Liver (tissue), 9 donors: ENCODE measurements around the gene PLEKHA5. TPM values are rescaled to one million over a fixed set of nuclear protein-coding genes. Genes with fewer than 3 reads are reported as not detected.

ENCODE experiments used
- DNase-seq: peaks from one replicate; pipeline ENCODE4 v3.0.0-alpha.2; 2017; ENCODE audit warnings: low spot score
- H3K27ac ChIP-seq, 2 donors: one replicate each; pipeline ENCODE4 v1.7.0; 2013; ENCODE audit warnings: inconsistent platforms in 2 of 2, low read length in 2 of 2, control low read depth in 1 of 2, low read depth in 1 of 2, mild to moderate bottlenecking in 1 of 2
- H3K27me3 ChIP-seq, 4 donors: one replicate each; pipeline versions ENCODE4 v1.6.1 to v1.7.0; 2013; ENCODE audit warnings: low read length in 3 of 4, inconsistent platforms in 1 of 4, mild to moderate bottlenecking in 1 of 4, moderate library complexity in 1 of 4; ENCODE audit not compliant: control insufficient read depth in 4 of 4, insufficient read depth in 4 of 4
- H3K36me3 ChIP-seq, 4 donors: one replicate each; pipeline versions ENCODE4 v1.6.1 to v1.7.0; 2013; ENCODE audit warnings: low read length in 3 of 4, mild to moderate bottlenecking in 3 of 4, low read depth in 1 of 4, moderate library complexity in 1 of 4; ENCODE audit not compliant: control insufficient read depth in 4 of 4, insufficient read depth in 3 of 4
- H3K4me1 ChIP-seq, 4 donors: one replicate each; pipeline versions ENCODE4 v1.6.1 to v1.7.0; 2013; ENCODE audit warnings: low read length in 3 of 4, mild to moderate bottlenecking in 3 of 4, moderate library complexity in 1 of 4; ENCODE audit not compliant: control insufficient read depth in 4 of 4, insufficient read depth in 4 of 4
- H3K4me3 ChIP-seq, 3 donors: one replicate each; pipeline versions ENCODE4 v1.6.1 to v1.7.0; 2013; ENCODE audit warnings: low read length in 3 of 3, control low read depth in 1 of 3, low read depth in 1 of 3, mild to moderate bottlenecking in 1 of 3
- H3K9ac ChIP-seq, 2 donors: one replicate each; pipeline ENCODE4 v1.7.0; 2013; ENCODE audit warnings: low read length in 2 of 2, mild to moderate bottlenecking in 2 of 2, moderate library complexity in 2 of 2, control low read depth in 1 of 2, low read depth in 1 of 2
- H3K9me3 ChIP-seq, 4 donors: one replicate each; pipeline versions ENCODE4 v1.6.1 to v1.7.0; 2013; ENCODE audit warnings: low read length in 3 of 4; ENCODE audit not compliant: control insufficient read depth in 4 of 4
- EGR1 ChIP-seq, 2 donors: IDR thresholded peaks; 2 replicates each; pipeline ENCODE4 v1.6.1; 2016 to 2018; ENCODE audit warnings: antibody characterized with exemption in 2 of 2, low read depth in 2 of 2
- FOXA1 ChIP-seq: IDR thresholded peaks from 2 replicates; pipeline ENCODE4 v1.6.1; 2016; ENCODE audit warnings: antibody characterized with exemption
- FOXA2 ChIP-seq: IDR thresholded peaks from 2 replicates; pipeline ENCODE4 v1.6.1; 2016; ENCODE audit warnings: antibody characterized with exemption
- GABPA ChIP-seq, 2 donors: IDR thresholded peaks in 1 of 2; conservative IDR thresholded peaks in 1 of 2; 2 replicates each; pipeline ENCODE4 v1.6.1; 2016; ENCODE audit warnings: antibody characterized with exemption in 2 of 2, mild to moderate bottlenecking in 1 of 2, moderate library complexity in 1 of 2
- HNF4A ChIP-seq, 2 donors: conservative IDR thresholded peaks; 2 replicates each; pipeline ENCODE4 v1.6.1; 2016; ENCODE audit warnings: antibody characterized with exemption in 2 of 2, mild to moderate bottlenecking in 2 of 2
- HNF4G ChIP-seq: IDR thresholded peaks from 2 replicates; pipeline ENCODE4 v1.6.1; 2016; ENCODE audit warnings: antibody characterized with exemption
- JUND ChIP-seq, 2 donors: IDR thresholded peaks; 2 replicates each; pipeline ENCODE4 v1.6.1; 2016; ENCODE audit warnings: antibody characterized with exemption in 2 of 2
- NR2F2 ChIP-seq: IDR thresholded peaks from 2 replicates; pipeline ENCODE4 v1.6.1; 2016; ENCODE audit warnings: antibody characterized with exemption
- RAD21 ChIP-seq, 2 donors: IDR thresholded peaks; 2 replicates each; pipeline ENCODE4 v1.6.1; 2016; ENCODE audit warnings: antibody characterized with exemption in 2 of 2, mild to moderate bottlenecking in 2 of 2
- RXRA ChIP-seq, 2 donors: IDR thresholded peaks; 2 replicates each; pipeline ENCODE4 v1.6.1; 2017 to 2018; ENCODE audit warnings: antibody characterized with exemption in 2 of 2, mild to moderate bottlenecking in 1 of 2
- SP1 ChIP-seq: IDR thresholded peaks from 2 replicates; pipeline ENCODE4 v1.6.1; 2018; ENCODE audit warnings: antibody characterized with exemption, mild to moderate bottlenecking
- TAF1 ChIP-seq: conservative IDR thresholded peaks from 2 replicates; pipeline ENCODE4 v1.6.1; 2016; ENCODE audit warnings: antibody characterized with exemption, mild to moderate bottlenecking
- YY1 ChIP-seq: IDR thresholded peaks from 2 replicates; pipeline ENCODE4 v1.6.1; 2016; ENCODE audit warnings: antibody characterized with exemption, mild to moderate bottlenecking
- WGBS: extraction: QIAGEN DNeasy Blood & Tissue Kit; methylation state at CpG from one replicate; pipeline ENCODE4 v1.1.7; 2013; 5-methylcytosine and 5-hydroxymethylcytosine counted together
- polyA plus RNA-seq, 2 donors: library from polyadenylated mRNA; stranded (reverse) in 1 of 2; unstranded in 1 of 2; fragments of 200-250 nt in 1 of 2; fragments of >200 nt in 1 of 2; fragmentation: Nextera tagmentation in 1 of 2; extraction: Ambion mirVana in 1 of 2; gene quantifications; one replicate each; pipeline versions ENCODE4 v1.2.1 to v1.2.3, GENCODE V29; 2013 to 2015
- total RNA-seq, 2 donors: library from RNA; depleted of rRNA; stranded (reverse); fragments of >200 nt; gene quantifications; one replicate each; pipeline ENCODE4 v1.2.3, GENCODE V29; 2014
- TF ChIP-seq, protein P1 (sequence below): IDR thresholded peaks from 2 replicates; pipeline ENCODE4 v1.6.1; 2016; ENCODE audit warnings: antibody characterized with exemption
- TF ChIP-seq, protein P2 (sequence below): IDR thresholded peaks from 2 replicates; pipeline ENCODE4 v1.6.1; 2016; ENCODE audit warnings: antibody characterized with exemption, mild to moderate bottlenecking
- TF ChIP-seq, protein P3 (sequence below): IDR thresholded peaks from 2 replicates; pipeline ENCODE4 v1.6.1; 2016; ENCODE audit warnings: antibody characterized with exemption
- TF ChIP-seq, protein P4 (sequence below): IDR thresholded peaks from 2 replicates; pipeline ENCODE4 v1.6.1; 2016; ENCODE audit warnings: antibody characterized with exemption
- TF ChIP-seq, protein P5 (sequence below): fragments of 150-350 bp; IDR thresholded peaks from 2 replicates; pipeline ENCODE4 v1.5.1; 2017; ENCODE audit warnings: improper control_type of control experiment, low read depth, low read length; ENCODE audit not compliant: missing input control
- donor health status: healthy.
- donor health status: healthy.
- donor health status: healthy.
- donor health status: healthy.
- donor health status: healthy.

Gene PLEKHA5
- total and polyA plus RNA-seq, 4 donors = 4.6 to 25.5 (median 16.8) TPM

DNA sequence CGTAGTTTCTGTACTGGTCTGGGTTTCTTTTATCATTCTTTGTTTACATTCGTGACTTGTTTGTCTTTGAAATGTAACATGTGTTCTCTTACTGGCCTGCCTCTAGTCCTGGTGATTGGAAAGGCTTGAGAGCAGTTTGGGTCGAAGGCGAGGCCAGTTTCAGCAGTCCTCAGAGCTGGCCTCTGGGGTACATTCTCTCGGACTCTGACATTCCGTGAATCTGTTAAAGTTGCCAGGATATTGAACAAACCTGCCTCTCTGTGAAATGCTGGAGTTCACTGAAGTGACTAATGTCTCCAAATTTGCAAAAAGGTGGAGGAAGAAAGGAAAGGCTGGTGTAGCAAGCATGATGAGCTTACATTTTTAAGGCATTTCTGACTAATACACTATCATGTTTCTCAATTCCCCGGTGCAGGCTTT, 1.5 kb downstream of the PLEKHA5 start:
- TF ChIP-seq, protein P1, sequence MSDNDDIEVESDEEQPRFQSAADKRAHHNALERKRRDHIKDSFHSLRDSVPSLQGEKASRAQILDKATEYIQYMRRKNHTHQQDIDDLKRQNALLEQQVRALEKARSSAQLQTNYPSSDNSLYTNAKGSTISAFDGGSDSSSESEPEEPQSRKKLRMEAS = peak; percentile 63
- TF ChIP-seq RXRA (IDR thresholded peaks at IDR 0.05) = peak; percentile 79 to 82
- TF ChIP-seq SP1 = peak; percentile 72
- peak; percentile 53 for TF ChIP-seq HNF4G
- peak; percentile 73 for TF ChIP-seq TAF1
- TF ChIP-seq, protein P2, sequence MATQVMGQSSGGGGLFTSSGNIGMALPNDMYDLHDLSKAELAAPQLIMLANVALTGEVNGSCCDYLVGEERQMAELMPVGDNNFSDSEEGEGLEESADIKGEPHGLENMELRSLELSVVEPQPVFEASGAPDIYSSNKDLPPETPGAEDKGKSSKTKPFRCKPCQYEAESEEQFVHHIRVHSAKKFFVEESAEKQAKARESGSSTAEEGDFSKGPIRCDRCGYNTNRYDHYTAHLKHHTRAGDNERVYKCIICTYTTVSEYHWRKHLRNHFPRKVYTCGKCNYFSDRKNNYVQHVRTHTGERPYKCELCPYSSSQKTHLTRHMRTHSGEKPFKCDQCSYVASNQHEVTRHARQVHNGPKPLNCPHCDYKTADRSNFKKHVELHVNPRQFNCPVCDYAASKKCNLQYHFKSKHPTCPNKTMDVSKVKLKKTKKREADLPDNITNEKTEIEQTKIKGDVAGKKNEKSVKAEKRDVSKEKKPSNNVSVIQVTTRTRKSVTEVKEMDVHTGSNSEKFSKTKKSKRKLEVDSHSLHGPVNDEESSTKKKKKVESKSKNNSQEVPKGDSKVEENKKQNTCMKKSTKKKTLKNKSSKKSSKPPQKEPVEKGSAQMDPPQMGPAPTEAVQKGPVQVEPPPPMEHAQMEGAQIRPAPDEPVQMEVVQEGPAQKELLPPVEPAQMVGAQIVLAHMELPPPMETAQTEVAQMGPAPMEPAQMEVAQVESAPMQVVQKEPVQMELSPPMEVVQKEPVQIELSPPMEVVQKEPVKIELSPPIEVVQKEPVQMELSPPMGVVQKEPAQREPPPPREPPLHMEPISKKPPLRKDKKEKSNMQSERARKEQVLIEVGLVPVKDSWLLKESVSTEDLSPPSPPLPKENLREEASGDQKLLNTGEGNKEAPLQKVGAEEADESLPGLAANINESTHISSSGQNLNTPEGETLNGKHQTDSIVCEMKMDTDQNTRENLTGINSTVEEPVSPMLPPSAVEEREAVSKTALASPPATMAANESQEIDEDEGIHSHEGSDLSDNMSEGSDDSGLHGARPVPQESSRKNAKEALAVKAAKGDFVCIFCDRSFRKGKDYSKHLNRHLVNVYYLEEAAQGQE = peak; percentile 66
- peak; percentile 81 for TF ChIP-seq FOXA2
- TF ChIP-seq, protein P3, sequence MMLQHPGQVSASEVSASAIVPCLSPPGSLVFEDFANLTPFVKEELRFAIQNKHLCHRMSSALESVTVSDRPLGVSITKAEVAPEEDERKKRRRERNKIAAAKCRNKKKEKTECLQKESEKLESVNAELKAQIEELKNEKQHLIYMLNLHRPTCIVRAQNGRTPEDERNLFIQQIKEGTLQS = no peak
- peak; percentile 72 for TF ChIP-seq YY1
- no peak for TF ChIP-seq GABPA (IDR thresholded peaks at IDR 0.05 in 1 of 2, conservative IDR thresholded peaks at IDR 0.05 in 1 of 2)
- TF ChIP-seq JUND (IDR thresholded peaks at IDR 0.05) = peak; percentile 35 to 56
- TF ChIP-seq, protein P4, sequence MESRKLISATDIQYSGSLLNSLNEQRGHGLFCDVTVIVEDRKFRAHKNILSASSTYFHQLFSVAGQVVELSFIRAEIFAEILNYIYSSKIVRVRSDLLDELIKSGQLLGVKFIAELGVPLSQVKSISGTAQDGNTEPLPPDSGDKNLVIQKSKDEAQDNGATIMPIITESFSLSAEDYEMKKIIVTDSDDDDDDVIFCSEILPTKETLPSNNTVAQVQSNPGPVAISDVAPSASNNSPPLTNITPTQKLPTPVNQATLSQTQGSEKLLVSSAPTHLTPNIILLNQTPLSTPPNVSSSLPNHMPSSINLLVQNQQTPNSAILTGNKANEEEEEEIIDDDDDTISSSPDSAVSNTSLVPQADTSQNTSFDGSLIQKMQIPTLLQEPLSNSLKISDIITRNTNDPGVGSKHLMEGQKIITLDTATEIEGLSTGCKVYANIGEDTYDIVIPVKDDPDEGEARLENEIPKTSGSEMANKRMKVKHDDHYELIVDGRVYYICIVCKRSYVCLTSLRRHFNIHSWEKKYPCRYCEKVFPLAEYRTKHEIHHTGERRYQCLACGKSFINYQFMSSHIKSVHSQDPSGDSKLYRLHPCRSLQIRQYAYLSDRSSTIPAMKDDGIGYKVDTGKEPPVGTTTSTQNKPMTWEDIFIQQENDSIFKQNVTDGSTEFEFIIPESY = peak; percentile 19
- TF ChIP-seq FOXA1 = peak; percentile 49
- TF ChIP-seq NR2F2 = no peak
- no peak for TF ChIP-seq EGR1 (IDR thresholded peaks at IDR 0.05; ENCODE audit: low read depth in 2 of 2)
- peak; percentile 53 to 75 for TF ChIP-seq RAD21 (IDR thresholded peaks at IDR 0.05)
- TF ChIP-seq HNF4A (conservative IDR thresholded peaks at IDR 0.05) = peak; percentile 81 to 88
- TF ChIP-seq, protein P5, sequence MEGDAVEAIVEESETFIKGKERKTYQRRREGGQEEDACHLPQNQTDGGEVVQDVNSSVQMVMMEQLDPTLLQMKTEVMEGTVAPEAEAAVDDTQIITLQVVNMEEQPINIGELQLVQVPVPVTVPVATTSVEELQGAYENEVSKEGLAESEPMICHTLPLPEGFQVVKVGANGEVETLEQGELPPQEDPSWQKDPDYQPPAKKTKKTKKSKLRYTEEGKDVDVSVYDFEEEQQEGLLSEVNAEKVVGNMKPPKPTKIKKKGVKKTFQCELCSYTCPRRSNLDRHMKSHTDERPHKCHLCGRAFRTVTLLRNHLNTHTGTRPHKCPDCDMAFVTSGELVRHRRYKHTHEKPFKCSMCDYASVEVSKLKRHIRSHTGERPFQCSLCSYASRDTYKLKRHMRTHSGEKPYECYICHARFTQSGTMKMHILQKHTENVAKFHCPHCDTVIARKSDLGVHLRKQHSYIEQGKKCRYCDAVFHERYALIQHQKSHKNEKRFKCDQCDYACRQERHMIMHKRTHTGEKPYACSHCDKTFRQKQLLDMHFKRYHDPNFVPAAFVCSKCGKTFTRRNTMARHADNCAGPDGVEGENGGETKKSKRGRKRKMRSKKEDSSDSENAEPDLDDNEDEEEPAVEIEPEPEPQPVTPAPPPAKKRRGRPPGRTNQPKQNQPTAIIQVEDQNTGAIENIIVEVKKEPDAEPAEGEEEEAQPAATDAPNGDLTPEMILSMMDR = no peak
- Histone ChIP-seq H3K36me3 (peaks cover 0 to 2% (median 0%) of the 10 kb centered on the region in 4 donors), H3K27me3 (no peaks in the 10 kb centered on the region), H3K4me1 (peaks cover 3 to 25% (median 5%) of the 10 kb centered on the region in 4 donors), H3K9ac (peak overlapping the region; percentile 33 to 88), H3K4me3 (peak overlapping the region; percentile 73 to 93 (median 87)), H3K9me3 (peaks cover 2 to 12% (median 7%) of the 10 kb centered on the region in 4 donors), H3K27ac (peak overlapping the region; percentile 89 to 91)
- peak; percentile 41 for DNase-seq
- WGBS = 3% methylated on average over 7 of the region's 7 CpGs
